Measurements from ENCODE around the gene JAG2. TPM values are rescaled to one million over a fixed set of nuclear protein-coding genes. Genes with fewer than 3 reads are reported as not detected.

JAG2 gene
- total RNA-seq, 2 experiments from 2014 or later: 0.66 to 1.3 TPM

DNA sequence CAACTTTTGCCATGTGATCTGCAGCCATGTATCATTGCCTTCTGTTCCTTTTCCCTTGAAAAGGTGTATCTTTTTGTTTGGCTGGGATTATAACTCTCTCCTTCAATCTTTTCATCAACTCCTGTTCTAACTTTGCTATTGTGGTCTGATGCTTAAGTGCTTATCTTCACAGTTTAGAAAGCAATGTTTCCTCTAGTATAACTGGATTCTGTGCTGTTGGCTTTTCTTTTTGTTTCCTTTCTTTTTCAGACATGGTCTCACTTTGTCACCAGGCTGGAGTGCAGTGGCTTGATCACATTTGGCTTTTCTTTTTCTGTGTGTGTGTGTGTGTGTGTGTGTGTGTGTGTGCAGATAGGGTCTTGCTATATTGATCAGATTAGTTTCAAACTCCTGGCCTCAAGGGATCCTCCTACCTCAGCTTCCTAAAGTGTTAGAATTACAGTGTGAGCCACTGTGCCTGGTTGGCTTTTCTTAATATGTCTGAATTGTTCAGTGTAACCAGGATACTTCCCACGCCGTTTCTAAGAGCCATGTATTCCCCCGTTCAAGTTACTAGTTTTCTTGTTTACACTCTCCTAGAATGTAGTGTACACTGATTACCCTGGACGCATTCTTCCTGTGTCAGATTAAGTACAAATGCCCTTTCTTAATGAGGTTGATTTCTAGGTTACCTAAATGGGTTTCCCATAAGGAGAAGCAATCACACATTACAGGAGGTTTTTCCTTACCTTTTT is 35.5 kb downstream of the JAG2 start:
- H3K27ac ChIP-seq (ENCODE audit: low read depth in 1 of 2, low read length in 2 of 2): no peak overlapping the region
- H3K4me1 Mint-ChIP-seq (ENCODE audit: low read depth): no peaks in the 10 kb centered on the region
- H3K4me1 ChIP-seq (ENCODE audit: insufficient read depth, low read length): no peaks in the 10 kb centered on the region
- peaks cover 4 to 7% of the 10 kb centered on the region in 2 experiments for H3K27me3 ChIP-seq (ENCODE audit: control insufficient read depth in 1 of 2, insufficient read depth in 2 of 2, low read length in 2 of 2)
- peaks cover 18% of the 10 kb centered on the region for H3K27me3 Mint-ChIP-seq
- DNase-seq (no peak), ATAC-seq (ENCODE audit: poor library complexity) (no peak)
- intact Hi-C loops (cut with DNase I, micrococcal nuclease): no loop called here
- H3K4me3 ChIP-seq (ENCODE audit: low read length): no peak overlapping the region
- H3K27ac Mint-ChIP-seq: no peak overlapping the region
- ChIA-PET POLR2A (no interaction called here), CTCF (interaction anchor here (0.6 kb wide), 1 partner anchor 1837 kb away, joined by 3 read pairs; no protein-coding TSS in a partner anchor)
- TF ChIP-seq, protein P1, sequence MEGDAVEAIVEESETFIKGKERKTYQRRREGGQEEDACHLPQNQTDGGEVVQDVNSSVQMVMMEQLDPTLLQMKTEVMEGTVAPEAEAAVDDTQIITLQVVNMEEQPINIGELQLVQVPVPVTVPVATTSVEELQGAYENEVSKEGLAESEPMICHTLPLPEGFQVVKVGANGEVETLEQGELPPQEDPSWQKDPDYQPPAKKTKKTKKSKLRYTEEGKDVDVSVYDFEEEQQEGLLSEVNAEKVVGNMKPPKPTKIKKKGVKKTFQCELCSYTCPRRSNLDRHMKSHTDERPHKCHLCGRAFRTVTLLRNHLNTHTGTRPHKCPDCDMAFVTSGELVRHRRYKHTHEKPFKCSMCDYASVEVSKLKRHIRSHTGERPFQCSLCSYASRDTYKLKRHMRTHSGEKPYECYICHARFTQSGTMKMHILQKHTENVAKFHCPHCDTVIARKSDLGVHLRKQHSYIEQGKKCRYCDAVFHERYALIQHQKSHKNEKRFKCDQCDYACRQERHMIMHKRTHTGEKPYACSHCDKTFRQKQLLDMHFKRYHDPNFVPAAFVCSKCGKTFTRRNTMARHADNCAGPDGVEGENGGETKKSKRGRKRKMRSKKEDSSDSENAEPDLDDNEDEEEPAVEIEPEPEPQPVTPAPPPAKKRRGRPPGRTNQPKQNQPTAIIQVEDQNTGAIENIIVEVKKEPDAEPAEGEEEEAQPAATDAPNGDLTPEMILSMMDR (IDR thresholded peaks at IDR 0.05): no peak
- no peak overlapping the region for H3K4me3 Mint-ChIP-seq
- peaks cover 5% of the 10 kb centered on the region for H3K36me3 Mint-ChIP-seq (ENCODE audit: low read depth)
- H3K9me3 Mint-ChIP-seq: peaks cover 4% of the 10 kb centered on the region
- peaks cover 19 to 20% of the 10 kb centered on the region in 2 experiments for H3K9me3 ChIP-seq (ENCODE audit: control insufficient read depth in 1 of 2, insufficient read depth in 1 of 2, low read length in 2 of 2)
- no peaks in the 10 kb centered on the region for H3K36me3 ChIP-seq (ENCODE audit: insufficient read depth, low read length)

GRCh38 chr14:105131241-105131640 is 37.3 kb downstream of the JAG2 start:
- H3K36me3 Mint-ChIP-seq (ENCODE audit: low read depth): peaks cover 5% of the 10 kb centered on the region
- no peak for ATAC-seq (ENCODE audit: poor library complexity)
- peaks cover 4% of the 10 kb centered on the region for H3K9me3 Mint-ChIP-seq
- Histone ChIP-seq H3K9me3 (ENCODE audit: control insufficient read depth in 1 of 2, insufficient read depth in 1 of 2, low read length in 2 of 2) (peaks cover 18 to 20% of the 10 kb centered on the region in 2 experiments), H3K4me3 (ENCODE audit: low read length) (no peak overlapping the region), H3K36me3 (ENCODE audit: insufficient read depth, low read length) (no peaks in the 10 kb centered on the region), H3K27ac (ENCODE audit: low read depth in 1 of 2, low read length in 2 of 2) (no peak overlapping the region), H3K27me3 (ENCODE audit: control insufficient read depth in 1 of 2, insufficient read depth in 2 of 2, low read length in 2 of 2) (peaks cover 4 to 7% of the 10 kb centered on the region in 2 experiments), H3K4me1 (ENCODE audit: insufficient read depth, low read length) (no peaks in the 10 kb centered on the region)
- TF ChIP-seq, protein P1 (IDR thresholded peaks at IDR 0.05): no peak
- ChIA-PET POLR2A (no interaction called here), CTCF (interaction anchor here (0.7 kb wide), 1 partner anchor 215 kb away, joined by 3 read pairs; no protein-coding TSS in a partner anchor)
- no peak overlapping the region for H3K4me3 Mint-ChIP-seq
- H3K27ac Mint-ChIP-seq: no peak overlapping the region
- DNase-seq: no peak
- H3K4me1 Mint-ChIP-seq (ENCODE audit: low read depth): no peaks in the 10 kb centered on the region
- intact Hi-C loops (cut with DNase I, micrococcal nuclease): no loop called here
- H3K27me3 Mint-ChIP-seq: peaks cover 18% of the 10 kb centered on the region

DNA sequence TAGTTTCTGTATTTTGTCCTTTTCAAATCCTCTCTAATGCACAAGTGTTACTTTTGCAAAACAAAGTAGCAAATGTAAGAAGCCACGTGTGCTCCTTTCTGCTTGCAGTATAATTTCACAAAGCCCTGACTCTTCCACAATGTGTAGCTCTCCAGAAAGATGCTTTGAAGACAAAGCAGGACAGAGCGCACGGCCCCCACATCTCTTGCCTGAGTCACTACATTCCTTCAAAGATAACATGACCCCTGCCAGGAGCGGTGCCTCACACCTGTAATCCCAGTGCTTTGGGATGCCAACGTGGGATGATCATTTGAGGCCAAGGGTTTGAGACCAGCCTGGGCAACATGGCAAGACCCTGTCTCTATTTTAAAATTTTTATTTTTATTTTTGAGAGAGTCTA is 40.5 kb downstream of the JAG2 start:
- POLR2A ChIA-PET: no interaction called here
- Histone ChIP-seq H3K4me3 (ENCODE audit: low read length) (no peak overlapping the region), H3K27ac (ENCODE audit: low read depth in 1 of 2, low read length in 2 of 2) (no peak overlapping the region), H3K27me3 (ENCODE audit: control insufficient read depth in 1 of 2, insufficient read depth in 2 of 2, low read length in 2 of 2) (peaks cover 4% of the 10 kb centered on the region in 2 experiments), H3K9me3 (ENCODE audit: control insufficient read depth in 1 of 2, insufficient read depth in 1 of 2, low read length in 2 of 2) (peaks cover 18 to 19% of the 10 kb centered on the region in 2 experiments), H3K36me3 (ENCODE audit: insufficient read depth, low read length) (no peaks in the 10 kb centered on the region), H3K4me1 (ENCODE audit: insufficient read depth, low read length) (peaks cover 9% of the 10 kb centered on the region)
- DNase-seq: no peak
- H3K4me3 Mint-ChIP-seq: no peak overlapping the region
- TF ChIP-seq, protein P1 (IDR thresholded peaks at IDR 0.05): no peak
- no peak overlapping the region for H3K27ac Mint-ChIP-seq
- peaks cover 7% of the 10 kb centered on the region for H3K4me1 Mint-ChIP-seq (ENCODE audit: low read depth)
- H3K36me3 Mint-ChIP-seq (ENCODE audit: low read depth): peaks cover 5% of the 10 kb centered on the region
- intact Hi-C loops (cut with DNase I, micrococcal nuclease): no loop called here
- H3K9me3 Mint-ChIP-seq: peaks cover 3% of the 10 kb centered on the region
- H3K27me3 Mint-ChIP-seq: peaks cover 37% of the 10 kb centered on the region
- CTCF ChIA-PET: interaction anchor here (0.7 kb wide), 1 partner anchor 122 kb away, joined by 3 read pairs; no protein-coding TSS in a partner anchor
- no peak for ATAC-seq (ENCODE audit: poor library complexity)

Measured in CD4-positive, alpha-beta T cell (primary cell).